ENCODE measurements around the gene MUC4.
A peak's percentile ranks its signal among the peaks of the same experiment; 100 is the strongest.

MUC4 gene

GRCh38 chr3:195811756-195812155 is at the start of gene MUC4:
Gene MUC4 (minus strand): TSS chr3:195811929. CDS start chr3:195811817, 112 bp downstream.
- no peak for DNase-seq (ENCODE audit: low spot score)

GRCh38 chr3:195860456-195860855 is 48.7 kb upstream of the MUC4 start:
- no peak for DNase-seq (ENCODE audit: low spot score)

GRCh38 chr3:195859846-195860411 is 48.2 kb upstream of the MUC4 start:
- DNase-seq (ENCODE audit: low spot score), result no peak

DNA sequence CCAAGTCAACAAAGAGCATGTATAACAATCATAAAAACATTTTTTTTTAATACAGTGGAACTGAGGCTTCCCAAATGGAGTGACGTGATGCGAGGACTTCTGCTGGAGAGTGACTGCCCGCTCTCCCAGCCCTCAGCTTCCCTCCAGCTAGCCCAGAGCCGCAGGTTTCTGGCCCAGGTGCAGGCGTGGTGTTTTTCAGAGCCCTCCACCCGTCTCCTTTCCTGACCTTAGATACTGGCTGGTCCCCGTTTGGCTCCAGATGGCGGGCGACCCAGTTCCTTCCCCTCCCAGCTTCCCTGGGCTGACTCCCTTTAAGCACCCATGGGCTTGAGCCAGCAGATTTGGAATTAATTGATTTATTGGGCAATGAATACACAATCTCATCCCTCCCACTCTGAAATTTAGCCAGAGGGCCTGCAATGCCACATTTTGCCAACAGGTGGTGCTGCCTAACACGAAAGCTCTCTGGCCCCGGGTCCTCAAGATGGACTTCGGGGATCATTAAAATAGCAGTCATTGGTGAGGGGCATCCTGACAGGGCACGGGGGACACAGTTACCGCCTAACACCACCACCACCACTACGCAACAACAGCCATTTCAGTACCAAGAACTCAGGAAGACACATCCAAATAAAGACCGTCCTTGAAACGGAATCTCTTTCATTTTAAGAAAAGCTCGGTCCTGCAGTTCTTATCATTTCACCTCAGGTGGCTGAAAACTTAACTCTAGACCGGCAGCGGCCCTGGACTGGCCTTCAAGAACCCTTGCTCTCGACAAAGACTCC is 47.5 kb upstream of the MUC4 start:
- peak; percentile 84 for DNase-seq (ENCODE audit: low spot score)

GRCh38 chr3:195856410-195857084 is 44.8 kb upstream of the MUC4 start:
- no peak for DNase-seq (ENCODE audit: low spot score)

GRCh38 chr3:195855471-195856409 is 44.0 kb upstream of the MUC4 start:
- no peak for DNase-seq (ENCODE audit: low spot score)

DNA sequence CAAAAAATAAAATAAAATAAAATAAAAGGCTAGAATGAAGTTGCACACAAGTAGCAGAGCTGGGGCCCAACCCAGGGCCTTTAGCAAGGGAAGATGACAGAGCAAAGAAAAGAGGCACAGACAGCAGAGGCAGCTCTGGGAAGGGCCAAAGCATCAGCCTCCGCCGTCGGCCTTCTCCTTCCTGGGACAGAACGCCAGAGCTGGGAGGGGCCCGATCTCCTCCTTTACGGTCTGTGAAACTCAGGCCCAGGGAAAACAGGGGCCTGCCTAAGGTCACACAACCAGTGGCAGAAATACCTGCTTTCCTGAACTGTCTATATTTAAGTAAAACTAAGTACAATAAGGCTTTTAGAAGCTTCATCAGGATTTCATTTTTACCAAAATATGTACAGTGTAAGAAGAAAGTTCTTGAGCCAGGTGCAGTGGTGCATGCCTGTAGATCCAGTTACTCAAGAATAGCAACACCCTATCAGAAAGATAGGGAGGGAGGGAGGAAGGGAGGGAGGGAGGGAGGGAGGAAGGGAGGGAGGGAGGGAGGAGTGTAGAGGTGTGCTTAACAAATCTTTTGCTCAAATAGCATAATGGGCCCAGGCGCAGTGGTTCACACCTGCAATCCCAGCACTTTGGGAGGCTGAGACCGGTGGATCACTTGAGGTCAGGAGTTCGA is 43.0 kb upstream of the MUC4 start:
- DNase-seq (ENCODE audit: low spot score), result no peak

- DNase-seq (ENCODE audit: low spot score), result no peak
Measured at GRCh38 chr3:195853996-195854395, 42.3 kb upstream of the MUC4 start.

DNA sequence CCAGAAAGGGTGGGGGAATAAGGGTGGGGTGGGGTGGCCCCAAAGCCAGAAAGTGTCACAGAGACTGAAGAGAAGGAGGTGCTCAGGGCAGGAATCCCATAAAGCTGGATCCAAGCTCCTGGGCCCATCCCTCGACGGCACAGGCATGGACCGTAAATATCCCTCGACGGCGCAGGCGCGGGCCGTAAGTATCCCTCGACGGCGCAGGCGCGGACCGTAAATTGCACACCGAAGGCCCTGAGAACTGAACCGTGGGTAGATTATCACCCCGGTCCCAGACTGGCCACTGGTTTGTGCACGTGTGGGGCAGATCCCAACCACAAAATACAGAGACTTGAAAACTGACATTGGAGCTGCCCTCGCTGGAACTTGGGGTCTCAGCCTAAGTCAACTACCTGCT is 41.3 kb upstream of the MUC4 start:
- DNase-seq (ENCODE audit: low spot score), result no peak

GRCh38 chr3:195850857-195851543 is 39.3 kb upstream of the MUC4 start:
- DNase-seq (ENCODE audit: low spot score), result peak; percentile 88

DNA sequence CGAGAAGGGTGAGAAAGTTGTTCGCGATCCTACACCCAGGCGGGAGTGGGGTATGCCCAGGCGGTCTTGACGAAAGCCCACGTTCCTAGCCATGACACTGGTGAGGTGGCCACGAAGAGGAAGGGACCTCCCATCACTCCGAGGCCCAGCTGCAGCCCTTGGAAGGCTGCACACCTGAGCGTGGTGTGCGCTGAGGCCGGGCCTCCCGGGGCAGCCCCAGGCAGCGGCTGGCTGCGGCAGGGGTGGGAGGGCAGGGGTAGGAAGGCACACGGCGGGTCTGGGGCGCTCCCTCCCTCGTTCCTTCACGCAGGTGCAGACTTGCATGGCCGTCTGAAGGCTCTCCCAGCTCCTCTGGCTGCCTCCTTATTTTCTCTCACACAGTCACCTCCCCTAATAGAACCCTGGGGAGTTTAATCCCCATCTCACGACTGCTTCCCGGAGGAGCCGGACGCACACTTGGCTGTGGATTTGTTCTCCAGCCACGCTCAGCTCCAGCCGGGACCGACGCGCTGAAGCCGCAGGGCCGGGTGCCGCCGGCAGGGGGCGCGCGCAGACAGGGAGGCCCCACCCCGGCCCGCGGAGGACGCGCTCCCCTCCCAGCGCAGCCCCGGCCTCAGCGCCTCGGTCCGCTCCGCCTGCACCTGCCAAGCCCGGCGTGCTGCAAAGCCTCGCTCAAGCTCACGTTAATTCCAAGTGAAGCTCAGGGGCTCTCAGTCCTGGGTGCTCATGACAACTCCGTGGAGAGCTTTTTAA is 37.8 kb upstream of the MUC4 start:
- peak; percentile 92 for DNase-seq (ENCODE audit: low spot score)

- no peak for DNase-seq (ENCODE audit: low spot score)
Measured at GRCh38 chr3:195847055-195847950, 35.6 kb upstream of the MUC4 start.

DNA sequence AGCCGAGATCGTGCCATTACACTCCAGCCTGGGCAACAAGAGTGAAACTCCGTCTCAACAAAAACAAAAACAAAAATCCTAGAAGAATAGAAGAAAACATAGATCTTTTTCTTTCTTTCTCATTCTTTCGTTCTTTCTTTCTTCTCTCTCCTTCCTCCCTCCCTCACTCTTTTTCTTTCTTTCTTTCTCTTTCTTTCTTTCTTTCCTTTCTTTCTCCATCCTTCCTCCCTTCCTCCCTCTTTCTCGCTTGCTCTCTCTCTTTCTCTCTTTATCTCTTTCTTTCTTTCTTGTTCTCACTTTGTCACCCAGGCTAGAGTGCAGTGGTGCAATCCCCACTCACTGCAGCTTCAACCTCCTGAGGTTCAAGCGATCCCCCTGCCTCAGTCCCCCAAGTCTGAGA is 33.8 kb upstream of the MUC4 start:
- DNase-seq (ENCODE audit: low spot score), result no peak

DNA sequence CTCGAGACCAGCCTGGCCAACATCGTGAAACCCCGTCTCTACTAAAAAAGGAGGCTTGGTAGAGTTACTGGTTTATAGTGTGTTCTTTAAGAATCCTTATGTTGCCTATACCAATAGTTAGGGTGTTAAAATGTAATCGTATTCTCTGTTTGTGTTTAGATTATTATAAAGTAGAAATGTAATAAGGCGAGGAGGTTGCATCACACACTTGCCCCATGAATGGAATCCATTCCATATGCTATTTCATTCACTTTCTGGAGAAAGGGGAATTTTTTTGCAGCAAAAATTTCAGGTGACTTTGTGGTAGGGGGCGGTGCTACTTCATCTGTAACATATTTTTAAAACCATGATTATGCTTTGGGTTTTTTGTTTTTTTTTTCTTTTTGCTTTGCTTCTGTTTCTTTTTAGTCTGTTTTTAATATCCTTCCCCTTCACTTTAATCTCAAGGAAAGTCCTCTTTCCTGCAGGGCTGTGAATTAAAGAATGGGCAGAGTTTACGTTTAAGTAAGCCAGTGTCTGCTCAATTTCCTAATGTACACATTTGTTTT is 33.0 kb upstream of the MUC4 start:
- DNase-seq (ENCODE audit: low spot score), result no peak

DNA sequence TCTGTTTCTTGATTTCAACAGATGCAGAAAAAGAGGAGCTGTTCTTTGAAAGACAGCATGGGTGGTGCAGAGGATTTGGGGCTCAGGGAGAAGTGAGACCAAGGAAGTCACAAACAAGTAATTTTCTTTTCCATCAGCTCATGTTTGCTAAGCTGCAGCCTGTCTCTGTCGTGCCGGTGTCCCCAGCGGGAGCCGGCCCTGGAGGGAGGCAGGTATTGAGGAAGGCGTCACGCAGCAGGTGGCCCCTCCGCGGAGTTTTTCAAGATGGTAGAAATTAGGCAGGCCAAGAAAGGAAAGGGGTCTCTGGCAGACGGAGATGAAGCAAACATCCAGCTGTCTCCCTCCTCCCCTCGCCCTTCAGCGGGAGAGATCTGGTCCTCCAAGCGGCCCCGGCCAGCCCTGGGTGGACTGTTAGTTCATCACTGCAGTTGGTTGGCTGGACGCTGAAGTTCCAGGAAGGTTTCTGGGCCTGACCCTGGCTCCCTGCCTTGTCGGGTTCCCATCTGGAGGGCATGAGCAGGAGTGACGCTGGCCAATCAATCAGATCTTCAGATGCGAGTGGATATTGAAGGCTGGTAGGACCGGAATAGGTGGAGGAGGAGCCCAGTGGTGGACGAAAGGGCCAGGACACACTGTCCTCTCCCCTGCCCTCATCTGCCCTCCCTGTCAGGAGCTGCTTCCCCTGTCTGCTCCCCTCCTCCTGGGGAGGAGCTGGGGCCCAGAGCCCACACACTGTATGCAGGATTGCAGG is 27.7 kb upstream of the MUC4 start:
- DNase-seq (ENCODE audit: low spot score), result no peak

- DNase-seq (ENCODE audit: low spot score), result no peak
Measured at GRCh38 chr3:195838714-195839113, 27.0 kb upstream of the MUC4 start.

DNA sequence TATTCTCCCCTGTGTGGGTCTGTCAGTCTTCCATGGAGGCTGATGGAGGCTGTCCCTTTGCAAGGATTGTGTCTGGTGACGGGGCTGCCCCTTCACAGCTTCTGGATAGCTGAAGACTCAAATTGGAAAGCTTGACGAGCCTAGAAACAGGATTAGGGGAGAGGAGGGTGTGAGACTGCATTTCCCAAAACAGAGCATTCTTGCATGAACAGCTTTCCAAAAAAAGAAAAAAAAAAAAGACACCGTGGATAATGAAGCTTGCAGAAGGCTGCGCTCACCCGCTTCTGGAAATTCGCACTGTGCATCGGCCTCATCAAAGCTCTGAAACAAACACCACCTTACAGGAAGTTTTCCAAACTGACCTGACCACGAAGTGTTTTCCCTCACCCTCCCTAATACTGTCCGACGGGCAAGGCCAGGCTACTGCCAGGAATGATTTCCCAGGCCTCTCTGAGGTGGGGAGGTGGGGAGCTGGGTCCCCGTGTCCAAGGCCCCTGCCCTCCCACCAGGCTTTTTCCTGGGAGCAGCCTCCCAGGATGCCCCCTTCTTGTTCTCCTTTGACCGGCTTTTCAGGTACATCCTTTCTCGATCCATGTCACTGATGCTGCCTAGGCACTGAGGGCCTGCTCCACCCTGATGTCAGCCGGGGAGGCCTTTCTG is 24.9 kb upstream of the MUC4 start:
- no peak for DNase-seq (ENCODE audit: low spot score)

GRCh38 chr3:195835791-195836190 is 24.1 kb upstream of the MUC4 start:
- no peak for DNase-seq (ENCODE audit: low spot score)
